ENCODE results near the gene THEMIS. TPM values are rescaled to one million over a fixed set of nuclear protein-coding genes. Genes with fewer than 3 reads are reported as not detected.
A peak's percentile ranks its signal among the peaks of the same experiment; 100 is the strongest.

THEMIS gene
- total and polyA plus RNA-seq, 2 experiments from 2014 or later: 0.05 to 0.11 TPM

- no peaks in the 10 kb centered on the region for H4K20me1 ChIP-seq (ENCODE audit: insufficient read depth)
These were observed 214.8 kb downstream of the THEMIS start for GRCh38 chr6:127686084-127686483.

GRCh38 chr6:127684501-127684900 lies 216.4 kb downstream of the THEMIS start:
- H3K36me3 ChIP-seq (ENCODE audit: low read depth): no peaks in the 10 kb centered on the region
- no peak for TF ChIP-seq EZH2 (IDR thresholded peaks at IDR 0.05; ENCODE audit: insufficient read depth, poor library complexity, severe bottlenecking)
- TF ChIP-seq EZH2phosphoT487 (IDR thresholded peaks at IDR 0.05; ENCODE audit: insufficient read depth, low read depth): no peak
- no peaks in the 10 kb centered on the region for H3K9me2 ChIP-seq (ENCODE audit: insufficient read depth)
- no peaks in the 10 kb centered on the region for H3K9me3 ChIP-seq (ENCODE audit: low read depth)
- WGBS, 2 experiments (ENCODE audit: low coverage in 1 of 2, low lambda C conversion rate in 2 of 2, missing lambda C conversion rate in 2 of 2): 47 to 61% methylated on average over 1 of the region's 1 CpG
- H3F3A ChIP-seq (ENCODE audit: insufficient read depth): no peaks in the 10 kb centered on the region
- no peak overlapping the region for H3K4me3 ChIP-seq
- no peaks in the 10 kb centered on the region for H3K4me1 ChIP-seq (ENCODE audit: insufficient read depth)
- DNase-seq: no peak
- no peak overlapping the region for H3K4me2 ChIP-seq (ENCODE audit: unreplicated experiment)
- H3K9ac ChIP-seq: no peak overlapping the region
- H2AFZ ChIP-seq: no peak overlapping the region
- no peak overlapping the region for H3K27ac ChIP-seq
- in situ Hi-C loops (cut with MboI): no loop called here
- H4K20me1 ChIP-seq (ENCODE audit: insufficient read depth): no peaks in the 10 kb centered on the region
- no peaks in the 10 kb centered on the region for H3K79me2 ChIP-seq (ENCODE audit: insufficient read depth)
- no peaks in the 10 kb centered on the region for H3K27me3 ChIP-seq (replicated peaks; ENCODE audit: insufficient read depth)

More at GRCh38 chr6:127686084-127686483, 214.8 kb downstream of the THEMIS start:
- peak; percentile 7 for DNase-seq
- no peaks in the 10 kb centered on the region for H3K9me2 ChIP-seq (ENCODE audit: insufficient read depth)
- H3K4me2 ChIP-seq (ENCODE audit: unreplicated experiment): no peak overlapping the region
- no peaks in the 10 kb centered on the region for H3K36me3 ChIP-seq (ENCODE audit: low read depth)
- no peak overlapping the region for H3K4me3 ChIP-seq
- in situ Hi-C loops (cut with MboI): no loop called here
- H3K27me3 ChIP-seq (replicated peaks; ENCODE audit: insufficient read depth): no peaks in the 10 kb centered on the region
- no peak overlapping the region for H2AFZ ChIP-seq
- TF ChIP-seq EZH2 (IDR thresholded peaks at IDR 0.05; ENCODE audit: insufficient read depth, poor library complexity, severe bottlenecking): no peak
- TF ChIP-seq EZH2phosphoT487 (IDR thresholded peaks at IDR 0.05; ENCODE audit: insufficient read depth, low read depth): no peak
- no peaks in the 10 kb centered on the region for H3K9me3 ChIP-seq (ENCODE audit: low read depth)
- H3K79me2 ChIP-seq (ENCODE audit: insufficient read depth): no peaks in the 10 kb centered on the region
- H3K9ac ChIP-seq: no peak overlapping the region
- no peaks in the 10 kb centered on the region for H3F3A ChIP-seq (ENCODE audit: insufficient read depth)
- H3K4me1 ChIP-seq (ENCODE audit: insufficient read depth): no peaks in the 10 kb centered on the region
- H3K27ac ChIP-seq: no peak overlapping the region

Small RNA genes lying within 50 kb of the gene (small RNA-seq; reads per million reads assigned to genes)
- gene MRPS17P5 (ENCODE audit: low read depth, low replicate concordance): not detected

Measured in GM23248 (cell line).